Pancreas (tissue), 10 donors: ENCODE results near the gene ATP2C2. TPM values are rescaled to one million over a fixed set of nuclear protein-coding genes. Genes with fewer than 3 reads are reported as not detected.

ENCODE experiments used
- ATAC-seq, 4 donors: fragments of 200-7000 bp; cut with Tn5 transposase; one replicate each; pipeline versions ENCODE4 v1.8.0 to v1.9.1; 2020; ENCODE audit warnings: mild to moderate bottlenecking in 4 of 4, moderate library complexity in 4 of 4
- DNase-seq, 6 donors: peaks; one replicate each; pipeline ENCODE4 v3.0.0-alpha.2; 2020
- FAIRE-seq: peaks from 2 replicates; lab custom pipeline; 2012; peaks lifted over from hg19 to GRCh38; lab: Jason Lieb, UNC
- H3K27ac ChIP-seq, 4 donors: fragments of 200-600 bp; sonication (generic); 1 replicate in 3 of 4; 2 replicates in 1 of 4; pipeline versions ENCODE4 v1.5.0 to v1.8.0; 2020
- H3K27me3 ChIP-seq, 4 donors: fragments of 200-600 bp; one replicate each; pipeline ENCODE4 v1.8.0; 2021
- H3K36me3 ChIP-seq, 3 donors: fragments of 200-600 bp; sonication (generic) in 1 of 3; one replicate each; pipeline versions ENCODE4 v1.5.0 to v1.8.0; 2020 to 2021
- H3K4me1 ChIP-seq, 3 donors: fragments of 200-600 bp; one replicate each; pipeline ENCODE4 v1.8.0; 2021
- H3K4me3 ChIP-seq, 4 donors: fragments of 200-600 bp; sonication (generic) in 2 of 4; one replicate each; pipeline versions ENCODE4 v1.5.0 to v1.8.0; 2020 to 2021
- H3K9me3 ChIP-seq, 4 donors: fragments of 200-600 bp; one replicate each; pipeline ENCODE4 v1.8.0; 2021
- CTCF ChIP-seq, 4 donors: fragments of 200-600 bp; sonication (generic) in 3 of 4; IDR thresholded peaks; one replicate each; pipeline versions ENCODE4 v1.5.0 to v1.8.0; 2021; ENCODE audit warnings: antibody characterized with exemption in 4 of 4
- WGBS, 2 donors: extraction: QIAGEN DNeasy Blood & Tissue Kit; methylation state at CpG; one replicate each; pipeline ENCODE4 v1.1.7; 2013; 5-methylcytosine and 5-hydroxymethylcytosine counted together
- intact Hi-C, 3 donors: fragments of 100-400 bp; cut with DNase I; formaldehyde crosslinking; loops; one replicate each; pipeline versions ENCODE4 v1.11.1 to v1.14.2; 2022
- polyA plus RNA-seq, 2 donors: library from polyadenylated mRNA; stranded (reverse); fragments of 200-250 nt; gene quantifications; one replicate each; pipeline ENCODE4 v1.2.3, GENCODE V29; 2013
- total RNA-seq, 6 donors: library from RNA; stranded (reverse); fragmentation: NEBNext Ultra II Directional in 4 of 6; extraction: Animal tissue kit (Norgen Biotek cat#: 25700) in 4 of 6; gene quantifications; one replicate each; pipeline versions ENCODE4 v1.2.1 to v1.2.4, GENCODE V29; 2021 to 2023
- donor health status: healthy with polysubstance abuse.
- donor health status: DM: no; HTN: no; CAD: no; lungs with moderate emphysema.
- donor health status: DM: no; HTN: no; CAD: no.
- donor health status: control.
- donor health status: control.
- donor health status: Bipolar disorder and iron deficiency.
- donor health status: DM: yes; HTN: yes; CAD: no.
- donor health status: DM: no; HTN: no; CAD: no.
- donor health status: DM: no; HTN: no; CAD: no.
- donor health status: DM: yes; HTN: yes; CAD: no.

The ATP2C2 gene
- total and polyA plus RNA-seq, 8 donors = 0.47 to 6.3 (median 2.2) TPM

GRCh38 chr16:84508502-84508901 lies 140.2 kb downstream of the ATP2C2 start:
- Histone ChIP-seq H3K27me3 (no peaks in the 10 kb centered on the region), H3K36me3 (no peaks in the 10 kb centered on the region), H3K27ac (no peak overlapping the region), H3K4me3 (no peak overlapping the region), H3K9me3 (no peaks in the 10 kb centered on the region), H3K4me1 (peaks cover 0 to 18% (median 5%) of the 10 kb centered on the region in 3 donors)
- DNase-seq (no peak), ATAC-seq (no peak), FAIRE-seq (no peak)
- WGBS, 2 donors = 88 to 91% methylated on average over 8 of the region's 8 CpGs
- intact Hi-C loops = no loop called here
- no peak for TF ChIP-seq CTCF (IDR thresholded peaks at IDR 0.05)

- no peak for DNase-seq
Measured at GRCh38 chr16:84509032-84509950, 141.0 kb downstream of the ATP2C2 start.

GRCh38 chr16:84511180-84511800 lies 143.0 kb downstream of the ATP2C2 start:
- no peaks in the 10 kb centered on the region for H3K36me3 ChIP-seq
- no peaks in the 10 kb centered on the region for H3K27me3 ChIP-seq
- no peaks in the 10 kb centered on the region for H3K9me3 ChIP-seq
- no peak overlapping the region for H3K4me3 ChIP-seq
- peaks cover 0 to 4% (median 0%) of the 10 kb centered on the region in 3 donors for H3K4me1 ChIP-seq
- no peak overlapping the region for H3K27ac ChIP-seq
- FAIRE-seq = no peak
- intact Hi-C loops = loop anchor here in 2 of 3 donors (5.0 to 10.0 kb wide), 3 partner anchors 111 to 216 kb away; no protein-coding TSS in a partner anchor
- peak; percentile 87 to 92 (median 89) for ATAC-seq
- TF ChIP-seq CTCF (IDR thresholded peaks at IDR 0.05) = peak; percentile 89 to 99 (median 98)
- WGBS, 2 donors = 7% methylated on average over 21 of the region's 21 CpGs
- peak; percentile 67 to 96 (median 82) for DNase-seq

More at GRCh38 chr16:84509032-84509950, 141.0 kb downstream of the ATP2C2 start:
- FAIRE-seq (no peak), ATAC-seq (no peak)
- H3K9me3 ChIP-seq = no peaks in the 10 kb centered on the region
- intact Hi-C loops = no loop called here
- no peaks in the 10 kb centered on the region for H3K36me3 ChIP-seq
- H3K4me3 ChIP-seq = no peak overlapping the region
- no peak for TF ChIP-seq CTCF (IDR thresholded peaks at IDR 0.05)
- H3K27ac ChIP-seq = no peak overlapping the region
- 71 to 76% methylated on average over 20 of the region's 20 CpGs for WGBS, 2 donors
- H3K27me3 ChIP-seq = no peaks in the 10 kb centered on the region
- peaks cover 0 to 12% (median 5%) of the 10 kb centered on the region in 3 donors for H3K4me1 ChIP-seq

- no peaks in the 10 kb centered on the region for H3K36me3 ChIP-seq
- no peaks in the 10 kb centered on the region for H3K27me3 ChIP-seq
- intact Hi-C loops = loop anchor here in 2 of 3 donors (5.0 to 10.0 kb wide), 3 partner anchors 110 to 215 kb away; no protein-coding TSS in a partner anchor
- peaks cover 0 to 4% (median 0%) of the 10 kb centered on the region in 3 donors for H3K4me1 ChIP-seq
- no peak overlapping the region for H3K4me3 ChIP-seq
- FAIRE-seq = no peak
- no peak for DNase-seq
- no peak for ATAC-seq
- H3K27ac ChIP-seq = no peak overlapping the region
- TF ChIP-seq CTCF (IDR thresholded peaks at IDR 0.05) = no peak
- no peaks in the 10 kb centered on the region for H3K9me3 ChIP-seq
- 51 to 56% methylated on average over 13 of the region's 13 CpGs for WGBS, 2 donors
Measured at GRCh38 chr16:84511831-84512230, 143.5 kb downstream of the ATP2C2 start.
